BE2C (cell line): ENCODE measurements around the gene JSRP1.

ENCODE experiments used
- DNase-seq: peaks from one replicate; pipeline ENCODE4 v3.0.0-alpha.2; 2020
- H3K27me3 ChIP-seq: fragments of 250-450 bp; sonication (Bioruptor Pico); 2 replicates; pipeline ENCODE4 v1.5.1; 2020; ENCODE audit warnings: mild to moderate bottlenecking
- H3K36me3 ChIP-seq: fragments of 250-450 bp; sonication (Bioruptor Pico); 2 replicates; pipeline ENCODE4 v1.5.1; 2020; ENCODE audit warnings: mild to moderate bottlenecking
- H3K4me1 ChIP-seq: fragments of 250-450 bp; sonication (Bioruptor Pico); 2 replicates; pipeline ENCODE4 v1.5.1; 2020
- H3K4me3 ChIP-seq: 2 replicates; pipeline ENCODE4 v1.5.1; 2011; ENCODE audit warnings: low read depth, low read length
- H3K9me3 ChIP-seq: fragments of 250-450 bp; sonication (Bioruptor Pico); 2 replicates; pipeline ENCODE4 v1.5.1; 2020
- TF ChIP-seq, protein P1 (sequence below): IDR thresholded peaks from 2 replicates; pipeline ENCODE4 v1.5.1; 2012; ENCODE audit warnings: mild to moderate bottlenecking, low read depth, low read length

JSRP1 gene

DNA sequence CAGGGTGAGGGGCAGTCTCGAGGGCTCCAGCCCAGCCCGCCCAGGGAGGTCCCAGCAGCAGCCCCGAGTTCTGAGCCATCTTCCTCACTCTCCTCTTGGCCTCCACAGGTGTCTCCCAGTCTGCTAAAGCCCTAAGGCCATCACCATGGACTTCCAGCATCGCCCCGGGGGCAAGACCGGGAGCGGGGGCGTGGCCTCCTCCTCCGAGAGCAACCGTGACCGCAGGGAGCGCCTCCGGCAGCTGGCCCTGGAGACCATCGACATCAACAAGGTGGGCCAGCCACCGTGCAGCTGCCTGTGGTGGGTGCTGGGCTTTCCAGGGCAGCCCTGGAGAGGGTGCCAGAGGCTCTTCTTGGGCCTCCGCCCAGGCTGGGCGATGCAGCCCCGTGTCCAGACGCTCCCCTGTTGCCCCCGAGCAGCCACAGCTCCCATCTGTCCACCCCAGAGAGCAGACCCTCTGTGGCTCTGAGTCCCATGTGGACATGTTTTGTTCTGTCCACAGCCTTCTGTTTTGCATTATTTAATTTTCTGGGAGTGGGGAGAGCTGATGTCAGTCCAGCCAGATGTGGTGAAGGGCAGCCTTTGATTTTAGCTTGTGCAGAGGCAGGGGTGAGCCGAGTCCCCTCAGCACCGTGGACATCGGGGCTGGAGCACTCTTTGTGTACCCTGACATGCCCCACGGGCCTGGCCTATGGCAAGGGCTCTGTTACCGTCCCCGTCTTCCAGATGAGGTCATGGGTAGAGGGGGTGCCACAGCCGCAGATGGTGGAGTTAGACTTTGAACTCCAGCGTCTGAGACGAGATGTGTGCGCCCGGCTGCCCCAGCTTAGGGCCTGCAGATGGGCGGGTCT lies 12.7 kb downstream of the JSRP1 start:
- Histone ChIP-seq H3K27me3 (no peaks in the 10 kb centered on the region), H3K4me3 (no peak overlapping the region), H3K36me3 (peaks cover 76% of the 10 kb centered on the region), H3K4me1 (peaks cover 9% of the 10 kb centered on the region; the same call in 1 of the 2 replicates), H3K9me3 (no peaks in the 10 kb centered on the region)
- peak; percentile 50 for DNase-seq
- TF ChIP-seq, protein P1, sequence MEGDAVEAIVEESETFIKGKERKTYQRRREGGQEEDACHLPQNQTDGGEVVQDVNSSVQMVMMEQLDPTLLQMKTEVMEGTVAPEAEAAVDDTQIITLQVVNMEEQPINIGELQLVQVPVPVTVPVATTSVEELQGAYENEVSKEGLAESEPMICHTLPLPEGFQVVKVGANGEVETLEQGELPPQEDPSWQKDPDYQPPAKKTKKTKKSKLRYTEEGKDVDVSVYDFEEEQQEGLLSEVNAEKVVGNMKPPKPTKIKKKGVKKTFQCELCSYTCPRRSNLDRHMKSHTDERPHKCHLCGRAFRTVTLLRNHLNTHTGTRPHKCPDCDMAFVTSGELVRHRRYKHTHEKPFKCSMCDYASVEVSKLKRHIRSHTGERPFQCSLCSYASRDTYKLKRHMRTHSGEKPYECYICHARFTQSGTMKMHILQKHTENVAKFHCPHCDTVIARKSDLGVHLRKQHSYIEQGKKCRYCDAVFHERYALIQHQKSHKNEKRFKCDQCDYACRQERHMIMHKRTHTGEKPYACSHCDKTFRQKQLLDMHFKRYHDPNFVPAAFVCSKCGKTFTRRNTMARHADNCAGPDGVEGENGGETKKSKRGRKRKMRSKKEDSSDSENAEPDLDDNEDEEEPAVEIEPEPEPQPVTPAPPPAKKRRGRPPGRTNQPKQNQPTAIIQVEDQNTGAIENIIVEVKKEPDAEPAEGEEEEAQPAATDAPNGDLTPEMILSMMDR, result peak; percentile 31

GRCh38 chr19:2242816-2243215 lies 13.4 kb downstream of the JSRP1 start:
- TF ChIP-seq, protein P1, result no peak
- no peak overlapping the region for H3K4me3 ChIP-seq
- H3K4me1 ChIP-seq, result peaks cover 9% of the 10 kb centered on the region; the same call in 1 of the 2 replicates
- H3K9me3 ChIP-seq, result no peaks in the 10 kb centered on the region
- no peak for DNase-seq
- peaks cover 81% of the 10 kb centered on the region for H3K36me3 ChIP-seq
- H3K27me3 ChIP-seq, result no peaks in the 10 kb centered on the region

DNA sequence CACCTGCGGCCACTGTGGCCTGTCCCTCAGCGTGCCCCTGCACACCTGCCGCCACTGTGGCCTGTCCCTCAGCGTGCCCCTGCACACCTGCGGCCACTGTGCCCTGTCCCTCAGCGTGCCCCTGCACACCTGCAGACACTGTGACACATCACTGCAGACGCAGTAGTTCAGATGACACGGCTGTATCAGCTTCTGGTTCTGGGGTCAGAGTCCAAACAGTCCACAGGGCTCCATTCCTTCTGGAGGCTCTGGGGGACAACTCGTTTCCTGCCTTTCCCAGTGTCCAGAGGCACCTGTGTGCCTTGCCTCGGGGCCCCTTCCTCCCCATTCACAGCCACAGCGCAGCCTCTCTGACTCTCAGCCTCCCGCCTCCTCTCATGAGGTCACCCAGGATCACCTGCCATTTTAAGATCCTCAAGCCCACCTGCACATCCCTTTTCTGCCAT lies 14.1 kb downstream of the JSRP1 start:
- H3K36me3 ChIP-seq, result peaks cover 79% of the 10 kb centered on the region
- H3K4me1 ChIP-seq, result peaks cover 9% of the 10 kb centered on the region; the same call in 1 of the 2 replicates
- no peaks in the 10 kb centered on the region for H3K27me3 ChIP-seq
- TF ChIP-seq, protein P1, result no peak
- no peaks in the 10 kb centered on the region for H3K9me3 ChIP-seq
- no peak overlapping the region for H3K4me3 ChIP-seq
- no peak for DNase-seq

DNA sequence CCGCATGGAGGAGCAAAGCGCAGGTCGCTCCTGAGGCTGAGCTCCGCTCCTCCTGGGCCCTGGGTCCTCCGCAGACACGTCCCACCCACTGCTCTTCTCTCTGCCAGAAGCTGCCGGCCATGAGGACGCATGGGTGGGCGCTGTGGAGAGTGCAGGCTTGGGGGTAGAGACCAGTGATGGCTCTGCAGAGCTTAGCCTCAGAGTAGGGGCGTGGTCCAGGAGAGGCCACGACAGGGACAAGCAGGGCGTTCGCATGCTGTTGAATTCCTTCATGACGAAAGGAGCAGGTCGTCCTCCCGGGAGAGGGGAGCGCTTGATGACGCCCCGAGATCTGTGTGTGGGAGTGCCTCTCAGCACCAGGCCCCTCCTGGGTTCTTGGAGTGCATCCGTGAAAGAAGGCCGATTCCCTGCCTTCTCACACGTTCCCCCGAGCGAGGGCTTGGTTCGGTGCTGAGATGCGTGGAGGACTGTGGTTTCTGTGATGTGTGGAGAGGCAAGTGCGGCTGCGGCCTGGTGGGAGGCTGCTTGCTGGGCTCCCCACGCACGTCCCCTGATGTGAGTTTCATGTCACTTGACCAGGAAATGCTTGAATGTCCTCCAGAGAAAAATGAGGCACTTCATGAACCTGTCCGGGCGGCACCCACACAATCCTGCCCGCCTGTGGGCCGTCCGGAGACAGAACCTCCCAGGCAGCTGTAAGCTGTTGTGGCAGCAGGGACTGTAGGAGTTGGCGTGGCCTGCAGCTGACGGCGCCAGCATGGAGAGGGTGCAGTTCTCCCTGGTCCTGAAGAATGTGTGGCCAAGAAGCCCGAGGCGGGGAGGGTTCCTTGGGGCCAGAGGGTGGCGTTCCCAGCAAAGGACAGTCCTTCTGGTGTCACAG lies 15.1 kb downstream of the JSRP1 start:
- peaks cover 69% of the 10 kb centered on the region for H3K36me3 ChIP-seq
- H3K4me3 ChIP-seq, result no peak overlapping the region
- no peak for DNase-seq
- no peaks in the 10 kb centered on the region for H3K27me3 ChIP-seq
- no peaks in the 10 kb centered on the region for H3K9me3 ChIP-seq
- TF ChIP-seq, protein P1, result no peak
- H3K4me1 ChIP-seq, result peaks cover 9% of the 10 kb centered on the region; the same call in 1 of the 2 replicates

- Histone ChIP-seq H3K4me1 (peaks cover 9% of the 10 kb centered on the region; the same call in 1 of the 2 replicates), H3K4me3 (peak overlapping the region; percentile 88), H3K9me3 (no peaks in the 10 kb centered on the region), H3K36me3 (peaks cover 58% of the 10 kb centered on the region), H3K27me3 (no peaks in the 10 kb centered on the region)
- TF ChIP-seq, protein P1, result no peak
- no peak for DNase-seq
Observed at GRCh38 chr19:2239771-2240770, 16.1 kb downstream of the JSRP1 start.
